Measurements from ENCODE around the gene ITGA2.

- TF ChIP-seq TAF1 (IDR thresholded peaks at IDR 0.05; ENCODE audit: low read depth) (no peak), CTCF (IDR thresholded peaks at IDR 0.05; ENCODE audit: poor library complexity, severe bottlenecking) (no peak), EZH2 (IDR thresholded peaks at IDR 0.05; ENCODE audit: borderline replicate concordance, insufficient read depth, low read length, poor library complexity, severe bottlenecking) (no peak), SMC3 (conservative IDR thresholded peaks at IDR 0.05; ENCODE audit: poor library complexity) (no peak)
Observed at GRCh38 chr5:53059281-53059680, 70.1 kb downstream of the ITGA2 start.
